MM.1S (cell line): ENCODE results near the gene ETNK1.
"Not testable (repeated sequence)": the region's sequence is repeated elsewhere in the genome, so short reads cannot be mapped to it uniquely, and the experiment has no call there.

ENCODE experiments used
- DNase-seq: peaks from one replicate; pipeline ENCODE4 v3.0.0-alpha.2; 2015
- H2AFZ ChIP-seq: fragments of 300-600 bp; sonication (generic); 2 replicates; pipeline ENCODE4 v1.6.0; 2016; ENCODE audit warnings: antibody characterized with exemption, low read length
- H3F3A ChIP-seq: fragments of 300-600 bp; sonication (generic); 2 replicates; pipeline ENCODE4 v1.6.1; 2016; ENCODE audit warnings: mild to moderate bottlenecking, antibody characterized with exemption, low read length, moderate library complexity, mixed read lengths; ENCODE audit not compliant: insufficient read depth
- H3K27ac ChIP-seq: fragments of 300-600 bp; sonication (generic); 2 replicates; pipeline ENCODE4 v1.5.1; 2016; ENCODE audit warnings: mild to moderate bottlenecking, low read length
- H3K27me3 ChIP-seq: fragments of 300-600 bp; sonication (generic); replicated peaks from 2 replicates; pipeline ENCODE4 v1.6.0; 2016; ENCODE audit warnings: low read length; ENCODE audit not compliant: insufficient read depth
- H3K36me3 ChIP-seq: fragments of 300-600 bp; sonication (generic); replicated peaks from 2 replicates; pipeline ENCODE4 v1.6.1; 2016; ENCODE audit warnings: mild to moderate bottlenecking, low read length, mixed read lengths; ENCODE audit not compliant: insufficient read depth
- H3K4me1 ChIP-seq: fragments of 300-600 bp; sonication (generic); 2 replicates; pipeline ENCODE4 v1.6.1; 2016; ENCODE audit warnings: low read length, mixed read lengths
- H3K4me2 ChIP-seq: fragments of 300-600 bp; sonication (generic); 2 replicates; pipeline ENCODE4 v1.6.0; 2016; ENCODE audit warnings: low read depth, low read length
- H3K4me3 ChIP-seq: fragments of 300-600 bp; sonication (generic); 2 replicates; pipeline ENCODE4 v1.5.1; 2016; ENCODE audit warnings: low read length, mixed read lengths
- H3K79me2 ChIP-seq: fragments of 300-600 bp; sonication (generic); 2 replicates; pipeline ENCODE4 v1.6.1; 2016; ENCODE audit warnings: mixed run types, low read length, mixed read lengths
- H3K9ac ChIP-seq: fragments of 300-600 bp; sonication (generic); 2 replicates; pipeline ENCODE4 v1.6.1; 2016; ENCODE audit warnings: low read length, mixed read lengths
- H3K9me2 ChIP-seq: fragments of 300-600 bp; sonication (generic); replicated peaks from 2 replicates; pipeline ENCODE4 v1.6.1; 2016; ENCODE audit warnings: mild to moderate bottlenecking, low read length, mixed read lengths; ENCODE audit not compliant: insufficient read depth
- H3K9me3 ChIP-seq: fragments of 300-600 bp; sonication (generic); replicated peaks from 2 replicates; pipeline ENCODE4 v1.6.1; 2016; ENCODE audit warnings: mild to moderate bottlenecking, low read length, mixed read lengths; ENCODE audit not compliant: insufficient read depth
- H4K20me1 ChIP-seq: fragments of 300-600 bp; sonication (generic); 2 replicates; pipeline ENCODE4 v1.6.1; 2016; ENCODE audit warnings: mild to moderate bottlenecking, low read length, moderate library complexity, mixed read lengths; ENCODE audit not compliant: insufficient read depth
- EZH2 ChIP-seq: fragments of 300-600 bp; sonication (generic); optimal IDR thresholded peaks from 2 replicates; pipeline ENCODE3; 2017; ENCODE audit warnings: low read depth, mild to moderate bottlenecking, antibody characterized with exemption, low read length, mixed read lengths
- EZH2phosphoT487 ChIP-seq: fragments of 300-600 bp; sonication (generic); IDR thresholded peaks from 2 replicates; pipeline ENCODE4 v1.6.1; 2018; ENCODE audit warnings: antibody characterized with exemption, low read length
- TF ChIP-seq, protein P1 (sequence below): fragments of 300-600 bp; sonication (generic); IDR thresholded peaks from 2 replicates; pipeline ENCODE4 v1.5.1; 2016; ENCODE audit warnings: antibody characterized with exemption, low read length, mixed read lengths

Gene ETNK1

DNA sequence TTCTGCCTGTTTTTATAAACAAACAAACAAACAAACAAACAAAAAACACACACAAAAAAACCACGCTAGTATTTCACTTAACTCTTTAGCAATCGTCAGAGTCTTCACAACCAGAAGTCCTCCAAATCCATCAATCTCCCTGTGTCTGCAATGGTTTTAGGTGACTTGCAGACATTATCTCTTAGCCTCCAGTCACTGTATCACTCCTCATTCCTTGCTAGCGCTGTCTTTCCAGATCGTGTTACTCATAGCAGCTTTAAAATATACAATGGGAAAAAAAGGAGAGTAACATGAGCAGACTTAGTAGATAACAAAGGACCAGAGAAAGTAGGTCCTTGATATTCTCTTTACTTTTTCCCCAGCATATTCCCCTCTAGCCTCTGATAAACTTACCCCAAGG lies 15.5 kb upstream of the ETNK1 start:
- TF ChIP-seq, protein P1, sequence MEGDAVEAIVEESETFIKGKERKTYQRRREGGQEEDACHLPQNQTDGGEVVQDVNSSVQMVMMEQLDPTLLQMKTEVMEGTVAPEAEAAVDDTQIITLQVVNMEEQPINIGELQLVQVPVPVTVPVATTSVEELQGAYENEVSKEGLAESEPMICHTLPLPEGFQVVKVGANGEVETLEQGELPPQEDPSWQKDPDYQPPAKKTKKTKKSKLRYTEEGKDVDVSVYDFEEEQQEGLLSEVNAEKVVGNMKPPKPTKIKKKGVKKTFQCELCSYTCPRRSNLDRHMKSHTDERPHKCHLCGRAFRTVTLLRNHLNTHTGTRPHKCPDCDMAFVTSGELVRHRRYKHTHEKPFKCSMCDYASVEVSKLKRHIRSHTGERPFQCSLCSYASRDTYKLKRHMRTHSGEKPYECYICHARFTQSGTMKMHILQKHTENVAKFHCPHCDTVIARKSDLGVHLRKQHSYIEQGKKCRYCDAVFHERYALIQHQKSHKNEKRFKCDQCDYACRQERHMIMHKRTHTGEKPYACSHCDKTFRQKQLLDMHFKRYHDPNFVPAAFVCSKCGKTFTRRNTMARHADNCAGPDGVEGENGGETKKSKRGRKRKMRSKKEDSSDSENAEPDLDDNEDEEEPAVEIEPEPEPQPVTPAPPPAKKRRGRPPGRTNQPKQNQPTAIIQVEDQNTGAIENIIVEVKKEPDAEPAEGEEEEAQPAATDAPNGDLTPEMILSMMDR, result no peak
- TF ChIP-seq EZH2phosphoT487 (no peak), EZH2 (no peak)
- DNase-seq, result no peak
- no peaks in the 10 kb centered on the region for H3K79me2 ChIP-seq
- H3K27ac ChIP-seq, result no peak overlapping the region
- H3K4me1 ChIP-seq, result no peaks in the 10 kb centered on the region
- H3K9ac ChIP-seq, result no peak overlapping the region
- no peaks in the 10 kb centered on the region for H3K9me2 ChIP-seq
- no peaks in the 10 kb centered on the region for H3F3A ChIP-seq
- no peak overlapping the region for H2AFZ ChIP-seq
- no peaks in the 10 kb centered on the region for H3K9me3 ChIP-seq
- H3K4me2 ChIP-seq, result no peak overlapping the region
- no peaks in the 10 kb centered on the region for H3K36me3 ChIP-seq
- no peaks in the 10 kb centered on the region for H3K27me3 ChIP-seq
- no peak overlapping the region for H3K4me3 ChIP-seq
- H4K20me1 ChIP-seq, result no peaks in the 10 kb centered on the region

DNA sequence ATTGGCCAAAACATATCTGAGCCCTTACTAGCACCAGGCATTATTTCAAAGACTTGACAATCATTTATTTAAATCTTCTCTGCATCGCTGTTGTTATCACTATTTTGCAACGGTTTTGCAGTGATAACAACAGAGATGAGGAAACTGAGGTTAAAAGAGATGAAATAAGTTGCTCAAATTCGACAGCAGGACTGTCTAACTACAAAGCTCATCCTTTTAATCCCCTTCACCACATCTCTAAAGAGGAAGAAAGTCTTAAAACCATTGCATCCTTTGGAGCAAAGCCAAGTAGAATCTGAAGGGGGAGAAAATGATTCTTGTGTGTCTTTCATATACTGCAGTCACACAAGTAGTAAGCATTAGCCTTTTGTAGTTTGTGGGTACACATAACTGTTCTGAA lies 14.8 kb upstream of the ETNK1 start:
- Histone ChIP-seq H3K36me3 (no peaks in the 10 kb centered on the region), H3K9me2 (no peaks in the 10 kb centered on the region), H3K4me2 (no peak overlapping the region), H3K9me3 (no peaks in the 10 kb centered on the region), H3K27me3 (no peaks in the 10 kb centered on the region), H4K20me1 (no peaks in the 10 kb centered on the region), H3K79me2 (no peaks in the 10 kb centered on the region), H2AFZ (no peak overlapping the region), H3K4me3 (no peak overlapping the region), H3K27ac (no peak overlapping the region), H3K4me1 (no peaks in the 10 kb centered on the region), H3F3A (no peaks in the 10 kb centered on the region), H3K9ac (no peak overlapping the region)
- no peak for DNase-seq
- TF ChIP-seq, protein P1, result no peak
- TF ChIP-seq EZH2, result no peak
- TF ChIP-seq EZH2phosphoT487, result no peak

DNA sequence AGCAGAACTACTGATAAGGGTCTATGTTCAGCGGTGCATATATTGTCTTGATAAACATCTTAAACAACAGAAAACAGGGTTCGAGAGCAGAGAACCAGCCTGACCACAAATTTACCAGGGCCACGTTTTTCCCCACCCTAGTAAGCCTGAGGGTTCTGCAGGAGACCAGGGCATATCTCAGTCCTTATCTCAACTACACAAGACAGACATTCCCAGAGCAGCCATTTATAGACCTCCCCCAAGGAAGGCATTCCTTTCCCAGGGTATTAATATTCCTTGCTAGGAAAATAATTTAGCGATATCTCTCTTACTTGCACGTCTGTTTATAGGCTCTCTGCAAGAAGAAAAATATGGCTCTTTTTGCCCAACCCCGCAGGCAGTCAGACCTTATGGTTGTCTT lies 12.1 kb upstream of the ETNK1 start:
- not testable (repeated sequence) for H3K4me3 ChIP-seq

DNA sequence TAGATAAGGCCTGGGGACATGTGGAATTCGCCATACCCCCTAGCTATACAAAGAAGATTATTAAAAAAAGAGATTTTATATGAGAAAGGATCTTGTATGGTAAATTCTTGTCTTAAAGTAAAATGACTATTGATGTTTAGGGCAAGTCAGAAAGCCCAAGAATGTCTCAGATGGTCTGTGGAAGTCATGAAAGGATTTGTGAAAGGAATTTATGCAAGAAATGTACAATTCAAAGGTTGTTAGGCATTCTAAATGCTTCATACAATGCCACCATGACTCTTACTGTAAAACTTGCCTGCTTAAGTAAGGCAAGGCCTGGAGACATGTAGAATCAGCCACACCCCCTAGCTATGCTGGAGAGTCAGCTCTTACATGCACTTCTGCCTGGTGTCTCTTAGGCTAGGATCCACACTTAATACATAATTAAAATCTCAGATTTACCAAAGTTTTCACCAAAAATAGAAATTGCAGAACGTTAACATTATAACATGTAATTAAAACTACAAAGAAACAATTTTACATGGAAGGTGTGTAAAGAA lies 8.9 kb upstream of the ETNK1 start:
- Histone ChIP-seq H3K4me3 (no peak overlapping the region), H3K4me2 (no peak overlapping the region), H4K20me1 (no peaks in the 10 kb centered on the region), H3K27ac (no peak overlapping the region), H3K27me3 (no peaks in the 10 kb centered on the region), H3K9me3 (no peaks in the 10 kb centered on the region), H2AFZ (no peak overlapping the region), H3K9ac (no peak overlapping the region), H3K36me3 (no peaks in the 10 kb centered on the region), H3K9me2 (no peaks in the 10 kb centered on the region), H3K4me1 (no peaks in the 10 kb centered on the region), H3K79me2 (no peaks in the 10 kb centered on the region), H3F3A (no peaks in the 10 kb centered on the region)
- TF ChIP-seq, protein P1, result no peak
- TF ChIP-seq EZH2, result no peak
- TF ChIP-seq EZH2phosphoT487, result no peak
- DNase-seq, result no peak

More for the DNA sequence above, 12.1 kb upstream of the ETNK1 start:
- not testable (repeated sequence) for H3K9me3 ChIP-seq, H3K27ac ChIP-seq, H3K4me2 ChIP-seq, H3K36me3 ChIP-seq, H3K9me2 ChIP-seq, H3K27me3 ChIP-seq, H3F3A ChIP-seq, H3K79me2 ChIP-seq, H3K9ac ChIP-seq, H3K4me1 ChIP-seq, H2AFZ ChIP-seq, H4K20me1 ChIP-seq, DNase-seq
